ENCODE measurements around the gene LYPD6. TPM values are rescaled to one million over a fixed set of nuclear protein-coding genes. Genes with fewer than 3 reads are reported as not detected.

The LYPD6 gene
- total RNA-seq, 1 donor from 2014 or later = 4.1 TPM

- H3K36me3 ChIP-seq = no peaks in the 10 kb centered on the region
- TF ChIP-seq EZH2phosphoT487 (IDR thresholded peaks at IDR 0.05) (no peak), CTCF (IDR thresholded peaks at IDR 0.05) (no peak), EZH2 (IDR thresholded peaks at IDR 0.05) (no peak)
- no peaks in the 10 kb centered on the region for H3K4me1 Mint-ChIP-seq
- H3K4me3 ChIP-seq = no peak overlapping the region
- no peak for DNase-seq (ENCODE audit: low spot score)
- no peaks in the 10 kb centered on the region for H4K20me1 ChIP-seq (ENCODE audit: low read depth)
- H3K27me3 ChIP-seq = no peaks in the 10 kb centered on the region
- H3K9ac ChIP-seq = no peak overlapping the region
- H3K27ac Mint-ChIP-seq = no peak overlapping the region
- H3F3A ChIP-seq (ENCODE audit: low read depth) = no peaks in the 10 kb centered on the region
- H3K4me2 ChIP-seq = no peak overlapping the region
- peaks cover 2% of the 10 kb centered on the region for H3K27me3 Mint-ChIP-seq (ENCODE audit: insufficient read depth, low read depth)
- no peak overlapping the region for H3K27ac ChIP-seq
- H3K36me3 Mint-ChIP-seq = peaks cover 3% of the 10 kb centered on the region
- H2AFZ ChIP-seq (replicated peaks) = no peak overlapping the region
- H3K9me3 Mint-ChIP-seq = no peaks in the 10 kb centered on the region
- H3K4me3 Mint-ChIP-seq = no peak overlapping the region
- no peaks in the 10 kb centered on the region for H3K4me1 ChIP-seq
- no peaks in the 10 kb centered on the region for H3K79me2 ChIP-seq (ENCODE audit: low read depth)
- H3K9me3 ChIP-seq (ENCODE audit: low read depth) = no peaks in the 10 kb centered on the region
These were observed 100.7 kb downstream of the LYPD6 start for GRCh38 chr2:149430743-149431736.

- TF ChIP-seq EZH2 (IDR thresholded peaks at IDR 0.05) (no peak), EZH2phosphoT487 (IDR thresholded peaks at IDR 0.05) (no peak), CTCF (IDR thresholded peaks at IDR 0.05) (no peak)
- H3K27me3 Mint-ChIP-seq (ENCODE audit: insufficient read depth, low read depth) = no peaks in the 10 kb centered on the region
- Histone ChIP-seq H3F3A (ENCODE audit: low read depth) (no peaks in the 10 kb centered on the region), H3K36me3 (no peaks in the 10 kb centered on the region), H3K27ac (no peak overlapping the region), H4K20me1 (ENCODE audit: low read depth) (no peaks in the 10 kb centered on the region), H2AFZ (replicated peaks) (no peak overlapping the region), H3K9ac (no peak overlapping the region), H3K27me3 (no peaks in the 10 kb centered on the region), H3K79me2 (ENCODE audit: low read depth) (no peaks in the 10 kb centered on the region), H3K4me2 (no peak overlapping the region), H3K9me3 (ENCODE audit: low read depth) (no peaks in the 10 kb centered on the region), H3K4me1 (peaks cover 13% of the 10 kb centered on the region), H3K4me3 (no peak overlapping the region)
- H3K27ac Mint-ChIP-seq = no peak overlapping the region
- peaks cover 32% of the 10 kb centered on the region for H3K4me1 Mint-ChIP-seq
- H3K36me3 Mint-ChIP-seq = peaks cover 10% of the 10 kb centered on the region
- no peak for DNase-seq (ENCODE audit: low spot score)
- H3K4me3 Mint-ChIP-seq = no peak overlapping the region
- H3K9me3 Mint-ChIP-seq = no peaks in the 10 kb centered on the region
These were observed 108.1 kb downstream of the LYPD6 start for GRCh38 chr2:149438330-149438960.

GRCh38 chr2:149441255-149441654, 110.9 kb downstream of the LYPD6 start:
- H3K4me3 Mint-ChIP-seq = no peak overlapping the region
- peaks cover 2% of the 10 kb centered on the region for H3K9me3 Mint-ChIP-seq
- no peak overlapping the region for H3K4me2 ChIP-seq
- H3K4me1 ChIP-seq = peaks cover 17% of the 10 kb centered on the region
- no peak overlapping the region for H2AFZ ChIP-seq (replicated peaks)
- no peaks in the 10 kb centered on the region for H3K36me3 ChIP-seq
- peaks cover 42% of the 10 kb centered on the region for H3K4me1 Mint-ChIP-seq
- H3K4me3 ChIP-seq = no peak overlapping the region
- TF ChIP-seq EZH2 (IDR thresholded peaks at IDR 0.05) = no peak
- no peak for TF ChIP-seq CTCF (IDR thresholded peaks at IDR 0.05)
- no peak for TF ChIP-seq EZH2phosphoT487 (IDR thresholded peaks at IDR 0.05)
- H3F3A ChIP-seq (ENCODE audit: low read depth) = no peaks in the 10 kb centered on the region
- H4K20me1 ChIP-seq (ENCODE audit: low read depth) = no peaks in the 10 kb centered on the region
- no peaks in the 10 kb centered on the region for H3K9me3 ChIP-seq (ENCODE audit: low read depth)
- no peak overlapping the region for H3K27ac ChIP-seq
- H3K27ac Mint-ChIP-seq = peak overlapping the region; percentile 57
- no peak for DNase-seq (ENCODE audit: low spot score)
- no peaks in the 10 kb centered on the region for H3K79me2 ChIP-seq (ENCODE audit: low read depth)
- no peaks in the 10 kb centered on the region for H3K27me3 Mint-ChIP-seq (ENCODE audit: insufficient read depth, low read depth)
- H3K27me3 ChIP-seq = no peaks in the 10 kb centered on the region
- no peak overlapping the region for H3K9ac ChIP-seq
- H3K36me3 Mint-ChIP-seq = peaks cover 21% of the 10 kb centered on the region
